Measurements from ENCODE around the gene ST6GALNAC6.

Gene ST6GALNAC6, protein sequence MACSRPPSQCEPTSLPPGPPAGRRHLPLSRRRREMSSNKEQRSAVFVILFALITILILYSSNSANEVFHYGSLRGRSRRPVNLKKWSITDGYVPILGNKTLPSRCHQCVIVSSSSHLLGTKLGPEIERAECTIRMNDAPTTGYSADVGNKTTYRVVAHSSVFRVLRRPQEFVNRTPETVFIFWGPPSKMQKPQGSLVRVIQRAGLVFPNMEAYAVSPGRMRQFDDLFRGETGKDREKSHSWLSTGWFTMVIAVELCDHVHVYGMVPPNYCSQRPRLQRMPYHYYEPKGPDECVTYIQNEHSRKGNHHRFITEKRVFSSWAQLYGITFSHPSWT

DNA sequence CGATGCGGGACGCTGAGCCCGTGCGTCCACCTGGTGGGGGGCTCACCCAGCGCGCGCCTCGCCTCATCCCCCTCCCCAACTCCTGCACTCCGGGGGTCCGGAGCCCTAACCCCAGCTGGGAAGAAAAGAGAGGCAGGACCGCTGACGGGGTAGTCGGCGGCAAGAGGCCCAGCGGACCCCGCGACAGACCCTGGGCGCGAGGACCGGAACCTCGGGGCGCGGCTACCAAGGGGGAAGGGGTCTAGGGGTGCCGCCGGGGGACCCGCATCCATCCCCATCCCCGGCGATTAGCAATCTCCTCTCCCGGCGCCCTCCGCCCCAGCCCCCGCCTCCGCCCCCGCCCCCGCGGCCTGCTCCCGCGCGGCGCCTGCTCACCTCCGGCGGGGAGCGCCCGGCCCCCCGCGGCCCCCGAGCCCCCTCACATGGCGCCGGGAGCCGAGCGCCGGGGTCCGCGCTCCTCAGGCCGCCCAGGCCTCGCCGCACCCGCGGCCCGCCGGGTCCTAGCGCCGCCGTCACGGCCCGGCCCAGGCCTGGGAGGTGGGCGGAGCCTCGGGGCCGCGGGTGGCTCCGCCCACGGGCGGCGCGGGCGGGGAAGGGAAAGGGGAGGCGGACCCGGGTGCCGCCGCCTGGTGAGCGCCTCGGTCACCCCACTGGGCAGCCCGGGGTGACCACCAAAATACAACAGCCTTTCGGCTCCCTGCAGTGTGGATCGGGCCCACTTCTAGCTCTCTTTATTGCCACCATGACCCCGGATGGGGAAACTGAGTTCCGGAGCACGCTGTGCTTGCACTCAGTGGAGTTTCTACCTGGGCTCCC is at the start of gene ST6GALNAC6:
Gene ST6GALNAC6 (minus strand): TSS at position 476 of the 816 bp plus-strand sequence. CDS start 1,622 bp downstream, outside the sequence.
- peak; percentile 61 to 77 for DNase-seq (ENCODE audit: low read depth in 2 of 2)

DNA sequence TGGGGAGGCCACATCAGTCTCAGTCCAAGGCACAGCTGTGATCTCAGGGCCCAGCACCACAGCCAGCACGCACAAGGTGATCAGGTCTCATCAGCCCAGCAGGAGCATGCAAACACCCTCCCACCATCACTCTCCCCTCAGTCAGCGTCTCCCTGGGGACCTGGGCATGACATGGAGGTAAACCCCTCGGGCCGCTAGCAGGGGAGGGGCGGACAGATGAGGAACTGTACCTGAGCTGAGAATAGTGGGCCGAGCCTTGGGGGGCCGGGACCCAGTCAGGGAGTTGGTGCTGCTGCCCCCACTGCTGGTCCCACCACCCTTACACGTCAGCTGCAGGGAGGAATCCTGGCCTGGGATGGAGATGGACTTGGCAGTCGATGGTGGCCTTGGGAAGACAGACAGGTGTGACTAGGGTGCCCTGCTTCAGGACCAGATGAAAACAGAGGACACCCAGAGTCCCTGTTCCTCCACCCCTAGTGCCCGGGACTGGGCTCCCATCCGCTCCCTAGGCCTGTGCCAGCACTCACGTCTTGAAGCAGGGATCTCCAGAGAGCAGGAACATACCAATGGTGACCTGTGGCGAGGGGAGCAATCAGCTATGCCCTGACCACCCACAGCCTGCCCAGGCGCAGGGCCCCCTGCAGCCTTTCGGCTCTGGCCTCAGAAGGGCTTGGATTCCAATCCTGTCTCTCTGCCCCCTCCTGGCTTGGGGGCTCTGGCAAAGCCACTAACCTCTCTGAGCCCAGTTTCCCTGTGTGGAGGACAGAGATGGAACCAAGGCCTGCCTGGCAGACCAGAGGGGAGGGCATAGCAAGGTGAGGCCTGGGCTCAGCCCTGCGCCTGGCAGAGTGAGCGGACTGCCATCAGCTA is 48.7 kb upstream of the ST6GALNAC6 start:
- DNase-seq (ENCODE audit: low read depth in 2 of 2) = no peak

DNA sequence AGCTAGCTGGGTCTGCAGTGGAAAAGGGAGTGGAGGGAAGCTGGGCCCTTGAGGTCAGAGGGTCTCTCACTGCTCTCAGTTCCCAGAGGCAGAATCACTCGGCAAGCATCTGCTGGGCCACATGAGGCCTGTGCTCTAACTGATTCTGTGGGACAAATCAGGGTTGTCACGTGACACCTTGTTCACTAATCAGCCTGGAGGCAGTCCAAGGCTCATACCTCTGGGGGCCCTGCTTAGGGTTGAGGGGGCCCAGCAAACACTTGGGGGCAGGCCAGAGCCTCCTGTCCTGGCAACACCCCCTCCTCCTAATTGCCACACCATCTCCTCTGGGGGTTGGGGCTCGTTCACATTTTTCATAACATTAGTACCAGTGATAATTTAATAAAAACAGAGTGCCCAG is 47.3 kb upstream of the ST6GALNAC6 start:
- DNase-seq (ENCODE audit: low read depth in 2 of 2) = no peak

DNA sequence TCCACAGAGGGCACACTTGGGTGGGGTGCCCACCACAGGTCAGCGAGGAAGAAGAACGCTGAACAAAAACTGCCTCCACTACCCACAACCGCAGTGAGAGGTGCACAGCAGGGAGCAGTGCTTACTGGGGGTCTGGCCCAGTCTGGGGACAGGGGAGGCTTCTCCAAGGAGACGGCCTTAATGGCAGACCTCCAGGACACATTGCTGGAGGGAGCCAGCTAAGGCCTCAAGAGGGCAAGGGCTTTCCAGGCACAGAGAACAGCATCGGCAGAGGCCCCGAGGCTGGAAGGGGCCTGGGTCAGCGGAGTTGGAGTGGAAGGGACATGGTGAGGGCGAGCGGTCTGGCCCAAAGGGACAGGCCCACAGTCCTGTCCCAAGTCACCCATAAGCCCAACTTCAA is 46.5 kb upstream of the ST6GALNAC6 start:
- no peak for DNase-seq (ENCODE audit: low read depth in 2 of 2)

DNA sequence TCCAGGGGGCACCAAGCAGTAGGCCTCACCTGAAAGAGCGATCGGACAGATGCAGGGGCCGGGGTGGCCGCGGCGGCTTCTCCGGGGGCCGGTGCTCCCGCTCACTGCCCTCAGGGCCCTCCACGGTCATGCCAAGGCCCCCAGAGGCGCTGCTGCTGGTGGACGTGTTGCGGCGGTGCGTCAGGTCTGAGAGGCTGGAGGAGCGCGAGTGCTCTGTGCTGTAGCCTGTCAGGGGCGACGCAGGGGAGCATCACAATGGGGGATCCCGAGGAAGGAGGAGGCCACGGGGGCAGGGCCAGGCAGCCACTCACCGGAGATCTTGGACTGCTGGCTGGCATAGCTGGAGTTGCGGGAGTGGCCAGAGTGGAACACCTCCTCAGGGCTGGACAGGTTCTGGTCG is 45.9 kb upstream of the ST6GALNAC6 start:
- DNase-seq (ENCODE audit: low read depth in 2 of 2) = no peak

DNA sequence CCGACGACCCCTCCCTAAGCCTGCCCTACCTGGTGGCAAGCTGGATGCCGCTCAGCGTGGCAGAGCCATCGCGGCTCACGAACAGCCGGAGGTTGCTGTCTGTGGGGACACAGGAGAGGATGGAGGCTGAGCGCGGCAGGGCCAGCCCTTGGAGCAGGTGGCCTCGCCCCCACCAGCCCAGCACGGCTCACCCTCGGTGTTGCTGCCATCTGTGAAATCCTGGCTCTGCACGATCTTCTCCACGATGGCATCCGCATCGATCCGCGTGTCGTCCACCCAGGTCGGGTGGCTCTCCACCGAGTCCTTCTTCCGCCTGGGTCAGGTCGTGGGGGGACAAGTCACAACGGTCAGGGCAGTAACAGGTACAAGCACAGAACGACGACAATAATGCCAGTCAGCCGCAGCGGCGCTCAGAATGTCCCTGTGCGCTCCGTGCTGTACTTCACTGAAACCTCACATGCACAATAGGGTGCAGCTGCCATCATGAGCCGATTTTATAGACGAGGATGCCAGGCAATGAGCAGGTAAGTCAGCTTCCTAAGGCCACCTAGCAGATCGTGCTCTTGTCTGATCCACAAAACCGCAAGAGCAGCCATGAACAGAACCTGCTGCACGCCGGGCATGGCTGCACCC is 45.3 kb upstream of the ST6GALNAC6 start:
- DNase-seq (ENCODE audit: low read depth in 2 of 2) = no peak

DNA sequence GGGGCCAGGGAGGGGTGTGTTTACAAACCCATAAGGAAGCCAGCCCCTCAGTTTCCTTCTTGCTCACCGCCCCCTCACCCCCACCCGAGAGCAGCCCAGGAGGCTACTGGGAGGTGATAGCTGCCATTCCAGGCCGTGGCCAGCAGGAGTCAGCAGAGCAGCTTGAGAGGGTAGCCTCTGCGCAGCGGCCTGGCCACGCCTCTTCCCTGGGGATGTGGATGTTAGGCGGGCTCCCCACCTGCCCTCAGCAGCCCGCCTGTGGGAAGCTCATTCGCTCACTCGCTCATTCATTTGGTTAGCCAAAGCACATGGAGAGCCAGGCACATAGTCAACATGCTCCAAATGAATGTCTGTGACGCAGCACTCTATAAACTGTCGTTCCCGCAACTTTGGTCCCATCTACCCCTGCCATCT is 44.3 kb upstream of the ST6GALNAC6 start:
- peak; percentile 74 to 79 for DNase-seq (ENCODE audit: low read depth in 2 of 2)

DNA sequence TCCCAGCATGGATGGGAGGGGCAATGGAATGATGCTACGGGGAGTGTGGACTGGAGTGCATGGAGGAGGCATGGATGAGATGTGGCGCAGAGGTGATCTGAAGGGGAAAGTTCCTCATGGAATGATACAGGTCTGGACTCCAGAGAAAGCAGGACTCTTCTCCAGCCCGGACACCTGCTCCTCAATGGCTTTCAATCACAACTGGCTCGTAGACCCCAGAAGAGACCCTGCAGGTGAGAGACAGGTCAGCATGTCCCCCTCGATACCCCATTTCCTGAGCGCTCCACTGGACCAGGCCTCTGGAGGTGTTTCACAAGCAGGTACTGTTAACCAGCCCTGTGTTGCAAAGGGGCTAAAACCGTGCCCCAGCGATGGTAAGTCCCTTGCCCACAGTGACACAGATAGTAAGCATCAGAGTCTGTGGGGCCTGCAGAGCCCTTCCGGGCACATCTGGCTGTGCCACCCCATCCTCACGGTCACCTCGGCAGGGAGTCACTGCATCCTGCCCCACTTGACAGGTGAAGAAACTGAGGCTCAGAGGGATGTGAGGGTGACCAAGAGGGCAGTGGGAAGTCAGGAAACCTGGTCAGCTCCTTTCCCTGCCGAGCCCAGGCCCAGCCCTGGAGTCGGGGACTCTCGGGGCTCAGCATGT is 43.7 kb upstream of the ST6GALNAC6 start:
- DNase-seq (ENCODE audit: low read depth in 2 of 2) = no peak

DNA sequence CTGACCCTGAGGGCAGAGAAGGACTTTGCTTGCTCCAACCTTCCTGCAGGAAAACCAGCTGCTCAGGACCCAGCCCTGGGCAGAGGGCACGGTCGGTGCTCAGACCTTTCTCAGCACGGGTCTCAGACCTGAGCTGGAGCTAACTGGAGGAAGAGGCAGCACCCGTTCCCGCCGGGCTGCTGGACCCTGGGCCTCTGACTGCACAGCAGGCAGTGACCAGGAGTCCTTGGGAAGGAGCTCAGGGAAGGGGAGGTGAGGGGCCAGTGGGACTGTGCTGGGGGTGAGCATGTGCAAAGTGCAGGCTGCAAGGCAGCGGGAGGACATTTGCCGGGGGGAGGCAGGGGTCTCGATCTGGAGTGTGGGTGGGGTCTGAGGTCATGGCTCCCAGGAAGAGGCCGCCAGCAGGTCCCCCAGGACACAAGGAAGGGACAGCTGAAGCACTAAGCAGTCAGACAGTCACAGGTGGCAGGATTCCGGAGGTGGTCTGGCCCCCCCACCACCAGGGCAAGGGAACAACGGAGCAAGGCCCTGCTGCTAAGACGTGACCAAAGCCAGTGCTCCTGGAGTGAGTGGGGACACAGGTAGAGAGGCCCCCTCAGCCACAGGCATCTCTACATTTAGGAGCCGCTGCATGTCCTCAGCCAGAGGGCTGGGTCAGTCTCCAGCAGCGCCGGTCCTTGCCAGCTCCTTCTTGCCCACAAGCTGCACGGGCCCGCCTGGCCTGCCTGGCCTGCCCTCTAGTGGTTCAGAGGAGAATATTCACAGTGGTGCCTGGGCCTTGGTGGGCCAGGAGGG is 43.0 kb upstream of the ST6GALNAC6 start:
- no peak for DNase-seq (ENCODE audit: low read depth in 2 of 2)

DNA sequence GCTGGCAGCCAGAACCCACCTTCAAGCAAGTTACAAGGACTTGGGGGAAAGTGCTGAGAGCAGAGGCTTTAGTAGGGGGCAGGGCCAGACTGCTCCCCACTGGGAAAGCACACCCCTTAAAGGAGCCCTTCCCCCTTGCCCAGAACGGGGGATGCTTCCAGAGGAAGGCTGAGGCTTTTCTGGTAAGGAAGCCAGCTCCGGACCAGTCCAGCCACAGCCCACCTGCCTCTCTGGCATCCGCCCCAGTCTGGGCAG is 42.5 kb upstream of the ST6GALNAC6 start:
- no peak for DNase-seq (ENCODE audit: low read depth in 2 of 2)

DNA sequence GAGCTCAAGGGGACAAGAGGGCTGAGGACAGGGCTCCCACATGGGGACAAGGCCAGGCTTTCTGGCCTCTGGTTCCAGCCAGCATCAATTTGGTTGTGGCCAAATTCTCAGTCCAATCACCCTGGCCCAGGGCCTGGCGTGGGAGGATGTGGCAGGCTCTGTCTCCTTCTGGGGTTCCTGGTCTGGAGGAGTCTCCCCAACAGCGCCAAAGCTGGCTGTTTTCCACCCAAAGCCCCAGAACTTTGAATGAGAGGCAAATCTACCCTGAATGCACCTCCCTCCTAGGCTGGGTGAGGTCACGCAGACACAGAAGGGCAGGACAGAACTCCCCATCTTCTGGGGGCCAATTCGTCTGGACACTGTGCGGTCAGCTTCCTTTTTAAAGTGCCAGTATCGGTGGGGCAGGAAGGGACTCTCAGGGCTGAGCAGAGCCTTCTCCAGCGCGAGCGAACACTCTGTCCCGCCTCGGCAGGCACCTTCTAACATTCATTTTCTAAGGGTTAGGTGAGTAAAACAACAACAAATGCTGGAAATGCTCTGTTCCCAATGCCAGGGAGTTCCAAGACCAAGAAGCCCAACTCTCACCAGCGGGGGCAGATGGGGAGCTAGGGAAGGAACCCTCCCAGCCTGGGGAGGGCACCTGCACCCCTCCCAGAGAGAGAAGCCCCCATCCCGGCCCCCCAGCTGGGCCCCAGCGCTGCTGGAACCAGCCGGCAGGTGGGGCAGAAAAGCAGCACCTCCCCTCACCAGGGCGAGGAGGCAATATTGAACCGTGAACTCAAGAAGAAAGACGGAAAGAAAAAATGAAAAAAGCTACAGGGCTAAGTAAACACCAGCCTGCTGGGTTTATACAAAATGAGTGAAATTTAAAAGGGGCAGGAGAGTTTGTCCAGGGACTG is 41.9 kb upstream of the ST6GALNAC6 start:
- DNase-seq (ENCODE audit: low read depth in 2 of 2) = no peak

DNA sequence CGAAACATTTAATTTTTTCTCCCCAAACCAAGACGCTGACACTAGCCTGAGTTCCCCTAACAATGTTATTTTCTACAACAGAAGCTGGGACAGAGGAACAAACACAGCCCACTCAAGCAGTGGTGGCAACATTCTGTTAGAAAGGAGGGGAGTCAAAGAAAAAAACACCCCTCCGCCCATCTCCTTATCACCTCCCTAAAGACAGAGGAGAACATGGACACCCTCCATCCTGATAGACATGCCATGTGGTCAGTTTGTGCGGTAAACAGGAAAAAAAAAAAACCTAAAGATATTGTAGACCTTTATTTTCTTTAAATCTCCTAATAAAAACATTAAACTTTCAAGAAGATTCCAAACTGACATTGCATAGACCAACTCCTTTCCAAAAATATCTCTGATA is 41.2 kb upstream of the ST6GALNAC6 start:
- DNase-seq (ENCODE audit: low read depth in 2 of 2) = no peak

DNA sequence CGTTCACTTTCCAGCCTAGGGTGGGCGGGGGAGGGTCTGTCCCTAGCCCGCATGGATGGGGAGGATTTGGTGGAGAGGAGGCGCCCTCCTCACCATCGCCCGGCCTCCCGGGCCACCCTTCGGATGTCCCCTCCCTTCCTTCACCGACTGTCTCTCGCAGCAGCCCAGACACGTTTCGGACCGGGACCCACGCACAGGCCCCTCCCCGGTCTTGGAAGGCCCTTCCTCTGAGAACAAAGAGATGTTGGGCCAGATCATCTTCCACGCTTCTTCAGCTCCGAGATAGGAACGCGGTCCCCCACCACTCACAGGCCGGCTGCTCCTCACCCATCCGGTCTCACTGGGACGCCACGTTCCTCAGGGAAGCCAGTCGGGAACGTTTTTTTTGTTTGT is 38.9 kb upstream of the ST6GALNAC6 start:
- DNase-seq (ENCODE audit: low read depth in 2 of 2) = no peak

DNA sequence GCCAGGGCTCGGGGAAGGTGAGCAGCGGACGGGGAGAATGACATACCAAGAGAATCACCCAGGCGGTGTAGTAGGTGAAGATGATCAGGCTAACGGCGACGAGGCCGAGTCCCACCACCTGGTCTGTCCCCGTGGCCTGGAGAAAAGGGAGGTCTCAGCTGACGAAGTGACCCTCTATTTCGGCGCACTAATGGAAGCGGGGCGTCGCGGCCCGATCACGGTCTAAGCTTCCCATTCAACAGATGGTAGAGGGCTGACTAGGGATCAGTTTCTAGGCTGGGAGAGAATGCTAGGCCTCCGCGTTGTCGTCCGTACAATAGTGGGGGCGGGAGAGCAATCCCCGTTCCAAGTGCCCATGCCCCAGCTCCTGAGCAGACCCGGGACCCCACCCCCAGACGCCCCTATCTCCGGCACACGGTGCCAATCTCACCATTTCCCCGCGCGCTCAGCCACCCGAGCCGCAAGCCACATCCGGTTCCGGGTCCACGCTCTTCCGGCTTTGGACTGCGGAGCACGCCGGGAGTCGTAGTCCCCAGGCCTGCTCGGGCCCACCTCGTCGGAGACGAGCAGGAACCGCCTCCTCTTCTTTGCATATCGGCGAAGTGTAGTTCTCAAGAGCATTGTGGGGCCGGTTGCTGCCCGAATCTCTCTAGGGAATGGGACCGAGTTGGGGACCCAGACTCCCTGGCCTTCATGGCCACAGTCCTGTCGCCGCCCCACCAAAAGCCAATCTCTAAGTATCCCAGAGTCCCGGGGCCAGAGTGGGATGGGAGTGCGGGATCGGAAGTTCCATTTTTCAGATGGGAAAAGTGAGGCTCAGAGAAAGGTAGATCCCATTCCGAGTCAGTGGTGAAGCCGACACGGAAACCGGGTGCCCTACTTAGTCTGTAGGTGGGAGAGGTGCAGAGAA is 38.2 kb upstream of the ST6GALNAC6 start, which contains the start of gene DPM2:
Gene DPM2 (minus strand): TSS at position 467 of the 910 bp plus-strand sequence. CDS start 34 bp downstream, at position 433.
- peak; percentile 77 to 80 for DNase-seq (ENCODE audit: low read depth in 2 of 2)

DNA sequence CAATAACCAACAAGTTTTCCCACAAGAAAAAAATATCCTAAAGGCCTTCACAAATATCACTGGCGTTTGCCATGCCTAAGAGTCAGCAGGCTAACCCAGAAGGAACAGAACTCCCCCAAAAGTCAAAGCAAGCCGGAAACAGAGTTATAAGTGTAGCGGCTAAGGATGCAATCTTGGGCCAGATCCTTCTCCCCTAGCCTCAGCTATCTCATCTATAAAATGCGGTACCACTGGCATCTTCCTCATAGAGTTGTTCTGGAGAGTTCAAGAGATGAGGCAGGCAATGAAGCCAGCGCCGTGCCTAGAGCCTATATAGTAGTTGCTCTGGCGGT is 37.6 kb upstream of the ST6GALNAC6 start:
- no peak for DNase-seq (ENCODE audit: low read depth in 2 of 2)

DNA sequence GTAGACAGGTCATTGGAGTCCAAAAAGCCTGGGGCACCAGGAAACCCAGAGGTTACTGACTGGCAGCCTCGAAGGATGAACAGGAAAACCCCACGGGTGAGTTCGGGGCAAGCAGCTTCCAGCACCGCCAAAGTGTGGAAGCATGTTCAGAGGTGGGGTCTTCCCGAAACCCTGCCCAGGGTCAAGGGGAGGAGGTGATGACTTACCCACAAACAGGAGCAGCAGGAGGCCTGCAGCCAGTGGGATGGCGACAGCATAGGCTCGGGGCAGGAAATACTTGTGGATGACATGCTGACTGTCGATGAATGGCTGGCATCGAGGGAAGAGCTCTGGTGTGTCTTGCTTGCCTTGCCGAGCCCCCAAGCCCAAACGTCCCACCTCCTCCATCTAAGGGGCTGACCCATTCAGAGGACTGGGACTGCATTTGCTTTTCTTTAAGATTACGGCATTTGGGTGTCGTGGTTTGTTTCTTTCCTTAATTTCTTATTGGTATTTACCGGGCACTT is 37.0 kb upstream of the ST6GALNAC6 start:
- no peak for DNase-seq (ENCODE audit: low read depth in 2 of 2)

DNA sequence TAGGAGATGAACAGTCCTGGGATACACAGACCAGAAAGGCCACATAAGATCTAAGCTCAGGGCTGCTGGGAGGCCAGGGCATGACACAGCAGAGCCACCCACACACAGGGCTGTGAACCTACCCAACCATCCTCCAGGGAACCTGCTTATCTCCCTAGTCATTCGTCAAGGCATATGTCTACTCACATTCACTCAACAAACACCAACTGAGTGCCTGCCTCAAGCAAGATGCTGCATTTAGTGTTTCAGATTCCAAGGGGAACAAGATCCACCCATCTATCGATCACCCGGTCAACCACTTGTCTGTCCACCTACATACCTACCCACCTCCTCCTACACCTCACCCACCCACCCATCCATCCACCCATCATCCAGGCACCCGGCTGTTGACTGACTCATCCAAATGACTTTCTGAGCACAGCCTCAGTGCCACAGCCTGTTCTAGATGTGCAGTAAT is 36.4 kb upstream of the ST6GALNAC6 start:
- DNase-seq (ENCODE audit: low read depth in 2 of 2) = no peak

DNA sequence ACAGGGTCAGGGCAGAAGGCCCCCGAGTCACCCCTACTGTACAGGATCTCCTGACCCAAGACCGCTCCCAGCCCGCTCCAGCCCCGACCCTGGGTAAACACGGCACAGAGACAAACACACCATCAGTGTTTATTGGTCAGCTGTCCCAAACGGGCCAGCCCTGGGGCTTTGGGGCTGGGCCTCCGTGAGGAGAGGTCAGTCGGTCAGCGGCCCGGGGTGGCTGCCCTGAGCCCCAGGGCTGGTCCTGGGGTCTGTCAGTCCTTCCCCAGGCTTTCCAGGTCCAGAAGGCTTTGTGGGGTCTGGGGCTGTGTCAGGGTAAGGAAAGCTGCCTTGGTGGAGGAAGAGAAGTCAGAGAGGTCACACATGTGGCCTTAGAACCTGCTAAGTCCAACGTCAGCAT is 35.6 kb upstream of the ST6GALNAC6 start:
- DNase-seq (ENCODE audit: low read depth in 2 of 2) = no peak
